HEK293 (cell line): ENCODE measurements around the gene MGST2.

Source experiments
- CTCF ChIA-PET: fragments of 350-600 bp; formaldehyde crosslinking; extraction: SDS; loops from one replicate; lab custom pipeline; 2021; ENCODE audit warnings: antibody characterized with exemption; lab: Yijun Ruan, JAX
- POLR2A ChIA-PET: fragments of 300-600 bp; formaldehyde crosslinking; extraction: SDS; loops from one replicate; lab custom pipeline; 2020; ENCODE audit warnings: antibody characterized with exemption, inconsistent platforms; lab: Yijun Ruan, JAX
- H3K27ac ChIP-seq: fragments of 200-500 bp; sonication (Bioruptor generic); 2 replicates; pipeline ENCODE4 v1.5.1; 2014; ENCODE audit warnings: low read depth, low read length, control low read depth, inconsistent platforms; ENCODE audit errors: extremely low read depth
- H3K36me3 ChIP-seq, 2 experiments: fragments of 200-500 bp in 1 of 2; sonication (Bioruptor generic) in 1 of 2; 1 replicate in 1 of 2; 2 replicates in 1 of 2; pipeline ENCODE4 v1.5.1; 2014 to 2017; ENCODE audit warnings: inconsistent platforms in 2 of 2, low read length in 2 of 2; ENCODE audit not compliant: control insufficient read depth in 2 of 2, insufficient read depth in 1 of 2
- H3K4me1 ChIP-seq: fragments of 200-500 bp; sonication (Bioruptor generic); 2 replicates; pipeline ENCODE4 v1.5.1; 2014; ENCODE audit warnings: mild to moderate bottlenecking, low read length, inconsistent platforms; ENCODE audit not compliant: control insufficient read depth, insufficient read depth
- H3K4me3 ChIP-seq: 2 replicates; pipeline ENCODE4 v1.5.1; 2011; ENCODE audit warnings: low read depth, mild to moderate bottlenecking, control low read depth, low read length, moderate library complexity
- H3K9me3 ChIP-seq: fragments of 200-500 bp; sonication (Bioruptor generic); 2 replicates; pipeline ENCODE4 v1.5.1; 2014; ENCODE audit warnings: low read depth, low read length, inconsistent platforms; ENCODE audit not compliant: control insufficient read depth, insufficient read depth
- BCL11A ChIP-seq: fragments of 450-650 bp; formaldehyde crosslinking; IDR thresholded peaks from 2 replicates; pipeline ENCODE4 v1.5.1; 2016; ENCODE audit warnings: low read depth, missing biosample characterization, missing genetic modification characterization
- GFI1B ChIP-seq: fragments of 450-650 bp; formaldehyde crosslinking; IDR thresholded peaks from 2 replicates; pipeline ENCODE4 v1.5.1; 2016; ENCODE audit warnings: missing biosample characterization, missing genetic modification characterization
- KLF7 ChIP-seq: fragments of 450-650 bp; formaldehyde crosslinking; IDR thresholded peaks from 2 replicates; pipeline ENCODE4 v1.5.1; 2016; ENCODE audit warnings: missing biosample characterization, missing genetic modification characterization, borderline replicate concordance
- PRDM1 ChIP-seq: fragments of 450-650 bp; formaldehyde crosslinking; IDR thresholded peaks from 2 replicates; pipeline ENCODE4; 2016; ENCODE audit warnings: missing biosample characterization, missing genetic modification characterization
- RBAK ChIP-seq: fragments of 450-650 bp; formaldehyde crosslinking; IDR thresholded peaks from 2 replicates; pipeline ENCODE4 v1.5.1; 2016; ENCODE audit warnings: missing biosample characterization, missing genetic modification characterization
- SCRT1 ChIP-seq: fragments of 450-650 bp; formaldehyde crosslinking; IDR thresholded peaks from 2 replicates; pipeline ENCODE4 v1.5.1; 2016; ENCODE audit warnings: missing biosample characterization, missing genetic modification characterization, borderline replicate concordance
- SP7 ChIP-seq: fragments of 450-650 bp; formaldehyde crosslinking; IDR thresholded peaks from 2 replicates; pipeline ENCODE4 v1.5.1; 2016; ENCODE audit warnings: missing biosample characterization, missing genetic modification characterization
- ZBTB20 ChIP-seq: fragments of 450-650 bp; formaldehyde crosslinking; IDR thresholded peaks from 2 replicates; pipeline ENCODE4 v1.5.1; 2016; ENCODE audit warnings: missing biosample characterization, missing genetic modification characterization
- ZFP3 ChIP-seq: fragments of 450-650 bp; formaldehyde crosslinking; IDR thresholded peaks from 2 replicates; pipeline ENCODE4 v1.5.1; 2016; ENCODE audit warnings: low read depth, missing biosample characterization, missing genetic modification characterization
- ZFP37 ChIP-seq: fragments of 450-650 bp; formaldehyde crosslinking; IDR thresholded peaks from 2 replicates; pipeline ENCODE4 v1.5.1; 2016; ENCODE audit warnings: missing biosample characterization, missing genetic modification characterization
- ZNF121 ChIP-seq: fragments of 450-650 bp; formaldehyde crosslinking; IDR thresholded peaks from 2 replicates; pipeline ENCODE4 v1.5.1; 2016; ENCODE audit warnings: missing biosample characterization, missing genetic modification characterization
- ZNF140 ChIP-seq: fragments of 450-650 bp; formaldehyde crosslinking; IDR thresholded peaks from 2 replicates; pipeline ENCODE4 v1.5.1; 2016; ENCODE audit warnings: missing biosample characterization, missing genetic modification characterization
- ZNF157 ChIP-seq: fragments of 450-650 bp; formaldehyde crosslinking; IDR thresholded peaks from 2 replicates; pipeline ENCODE4 v1.5.1; 2016; ENCODE audit warnings: missing biosample characterization, missing genetic modification characterization
- ZNF335 ChIP-seq: fragments of 450-650 bp; formaldehyde crosslinking; conservative IDR thresholded peaks from 2 replicates; pipeline ENCODE4 v1.5.1; 2016; ENCODE audit warnings: missing biosample characterization, missing genetic modification characterization
- ZNF354C ChIP-seq: fragments of 450-650 bp; formaldehyde crosslinking; IDR thresholded peaks from 2 replicates; pipeline ENCODE4 v1.5.1; 2016; ENCODE audit warnings: missing biosample characterization, missing genetic modification characterization, low read depth, borderline replicate concordance
- ZNF394 ChIP-seq: fragments of 450-650 bp; formaldehyde crosslinking; IDR thresholded peaks from 2 replicates; pipeline ENCODE4 v1.5.1; 2016; ENCODE audit warnings: missing biosample characterization, missing genetic modification characterization, mild to moderate bottlenecking, moderate library complexity, borderline replicate concordance
- ZNF416 ChIP-seq: fragments of 450-650 bp; formaldehyde crosslinking; IDR thresholded peaks from 2 replicates; pipeline ENCODE4 v1.5.1; 2016; ENCODE audit warnings: missing biosample characterization, missing genetic modification characterization
- ZNF48 ChIP-seq: fragments of 450-650 bp; formaldehyde crosslinking; IDR thresholded peaks from 2 replicates; pipeline ENCODE4 v1.5.1; 2016; ENCODE audit warnings: missing biosample characterization, missing genetic modification characterization
- ZNF521 ChIP-seq: fragments of 450-650 bp; formaldehyde crosslinking; IDR thresholded peaks from 2 replicates; pipeline ENCODE4 v1.5.1; 2017; ENCODE audit warnings: missing biosample characterization, mild to moderate bottlenecking, missing genetic modification characterization
- ZNF596 ChIP-seq: fragments of 450-650 bp; IDR thresholded peaks from 2 replicates; pipeline ENCODE4 v1.5.0; 2018; ENCODE audit warnings: missing biosample characterization, mild to moderate bottlenecking, missing genetic modification characterization, moderate library complexity
- ZNF621 ChIP-seq: fragments of 450-650 bp; formaldehyde crosslinking; IDR thresholded peaks from 2 replicates; pipeline ENCODE4 v1.5.1; 2017; ENCODE audit warnings: missing biosample characterization, missing genetic modification characterization
- ZNF623 ChIP-seq: fragments of 450-650 bp; formaldehyde crosslinking; IDR thresholded peaks from 2 replicates; pipeline ENCODE4 v1.5.1; 2016; ENCODE audit warnings: missing biosample characterization, missing genetic modification characterization
- ZNF654 ChIP-seq: fragments of 450-650 bp; formaldehyde crosslinking; IDR thresholded peaks from 2 replicates; pipeline ENCODE4 v1.5.1; 2016; ENCODE audit warnings: low read depth, missing biosample characterization, missing genetic modification characterization
- ZNF658 ChIP-seq: fragments of 450-650 bp; formaldehyde crosslinking; IDR thresholded peaks from 2 replicates; pipeline ENCODE4; 2016; ENCODE audit warnings: missing biosample characterization, missing genetic modification characterization
- ZNF660 ChIP-seq: fragments of 450-650 bp; IDR thresholded peaks from 2 replicates; pipeline ENCODE4 v1.5.1; 2018; ENCODE audit warnings: missing biosample characterization, mild to moderate bottlenecking, missing genetic modification characterization
- ZNF677 ChIP-seq: fragments of 450-650 bp; IDR thresholded peaks from 2 replicates; pipeline ENCODE4 v1.5.0; 2018; ENCODE audit warnings: missing biosample characterization, mild to moderate bottlenecking, missing genetic modification characterization, moderate library complexity
- ZNF776 ChIP-seq: fragments of 450-650 bp; formaldehyde crosslinking; IDR thresholded peaks from 2 replicates; pipeline ENCODE4 v1.5.0; 2017; ENCODE audit warnings: missing biosample characterization, missing genetic modification characterization, borderline replicate concordance
- ZNF785 ChIP-seq: fragments of 450-650 bp; formaldehyde crosslinking; IDR thresholded peaks from 2 replicates; pipeline ENCODE4 v1.5.1; 2016; ENCODE audit warnings: missing biosample characterization, missing genetic modification characterization
- TF ChIP-seq, protein P1 (sequence below): fragments of 450-650 bp; formaldehyde crosslinking; IDR thresholded peaks from 2 replicates; pipeline ENCODE4 v1.5.1; 2016; ENCODE audit warnings: missing biosample characterization, missing genetic modification characterization
- TF ChIP-seq, protein P2 (sequence below): fragments of 450-650 bp; formaldehyde crosslinking; IDR thresholded peaks from 2 replicates; pipeline ENCODE4 v1.5.1; 2016; ENCODE audit warnings: missing biosample characterization, missing genetic modification characterization
- TF ChIP-seq, protein P3 (sequence below): fragments of 450-650 bp; formaldehyde crosslinking; IDR thresholded peaks from 2 replicates; pipeline ENCODE4 v1.5.1; 2016; ENCODE audit warnings: missing biosample characterization, missing genetic modification characterization

Gene MGST2

DNA sequence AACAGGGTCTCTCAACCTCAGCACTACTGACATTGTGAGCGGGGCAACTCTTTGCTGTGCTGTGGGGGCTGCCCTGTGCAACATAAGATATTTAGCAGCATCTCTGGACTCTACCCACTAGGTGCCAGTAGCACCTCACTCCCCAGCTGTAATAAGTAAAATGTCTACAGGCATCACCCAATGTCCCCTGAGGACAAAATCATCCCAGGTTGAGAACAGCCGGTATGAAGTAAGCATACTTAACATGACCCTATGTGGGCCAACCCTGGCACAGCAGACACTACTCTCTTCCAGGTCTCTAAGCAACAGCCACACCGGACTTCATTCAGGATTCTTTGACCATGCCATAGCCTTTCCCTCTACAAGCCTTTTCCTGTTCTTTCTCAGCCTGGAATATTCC is 10.5 kb upstream of the MGST2 start:
- H3K27ac ChIP-seq, result no peak overlapping the region
- H3K36me3 ChIP-seq, result no peaks in the 10 kb centered on the region
- no peaks in the 10 kb centered on the region for H3K9me3 ChIP-seq
- H3K4me3 ChIP-seq, result no peak overlapping the region
- ChIA-PET CTCF (interaction anchor here (0.5 to 2.0 kb wide), 8 partner anchors 48 to 982 kb away, joined by 3 to 9 read pairs (median 4); no protein-coding TSS in a partner anchor), POLR2A (no interaction called here)
- H3K4me1 ChIP-seq, result no peaks in the 10 kb centered on the region
- TF ChIP-seq ZNF354C (tag by site-specific recombination), result no peak
- TF ChIP-seq, protein P1, sequence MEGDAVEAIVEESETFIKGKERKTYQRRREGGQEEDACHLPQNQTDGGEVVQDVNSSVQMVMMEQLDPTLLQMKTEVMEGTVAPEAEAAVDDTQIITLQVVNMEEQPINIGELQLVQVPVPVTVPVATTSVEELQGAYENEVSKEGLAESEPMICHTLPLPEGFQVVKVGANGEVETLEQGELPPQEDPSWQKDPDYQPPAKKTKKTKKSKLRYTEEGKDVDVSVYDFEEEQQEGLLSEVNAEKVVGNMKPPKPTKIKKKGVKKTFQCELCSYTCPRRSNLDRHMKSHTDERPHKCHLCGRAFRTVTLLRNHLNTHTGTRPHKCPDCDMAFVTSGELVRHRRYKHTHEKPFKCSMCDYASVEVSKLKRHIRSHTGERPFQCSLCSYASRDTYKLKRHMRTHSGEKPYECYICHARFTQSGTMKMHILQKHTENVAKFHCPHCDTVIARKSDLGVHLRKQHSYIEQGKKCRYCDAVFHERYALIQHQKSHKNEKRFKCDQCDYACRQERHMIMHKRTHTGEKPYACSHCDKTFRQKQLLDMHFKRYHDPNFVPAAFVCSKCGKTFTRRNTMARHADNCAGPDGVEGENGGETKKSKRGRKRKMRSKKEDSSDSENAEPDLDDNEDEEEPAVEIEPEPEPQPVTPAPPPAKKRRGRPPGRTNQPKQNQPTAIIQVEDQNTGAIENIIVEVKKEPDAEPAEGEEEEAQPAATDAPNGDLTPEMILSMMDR (tag by site-specific recombination), result peak; percentile 27; the same call in 1 of the 2 replicates
- peak; percentile 39 for TF ChIP-seq ZNF654 (tag by site-specific recombination)

DNA sequence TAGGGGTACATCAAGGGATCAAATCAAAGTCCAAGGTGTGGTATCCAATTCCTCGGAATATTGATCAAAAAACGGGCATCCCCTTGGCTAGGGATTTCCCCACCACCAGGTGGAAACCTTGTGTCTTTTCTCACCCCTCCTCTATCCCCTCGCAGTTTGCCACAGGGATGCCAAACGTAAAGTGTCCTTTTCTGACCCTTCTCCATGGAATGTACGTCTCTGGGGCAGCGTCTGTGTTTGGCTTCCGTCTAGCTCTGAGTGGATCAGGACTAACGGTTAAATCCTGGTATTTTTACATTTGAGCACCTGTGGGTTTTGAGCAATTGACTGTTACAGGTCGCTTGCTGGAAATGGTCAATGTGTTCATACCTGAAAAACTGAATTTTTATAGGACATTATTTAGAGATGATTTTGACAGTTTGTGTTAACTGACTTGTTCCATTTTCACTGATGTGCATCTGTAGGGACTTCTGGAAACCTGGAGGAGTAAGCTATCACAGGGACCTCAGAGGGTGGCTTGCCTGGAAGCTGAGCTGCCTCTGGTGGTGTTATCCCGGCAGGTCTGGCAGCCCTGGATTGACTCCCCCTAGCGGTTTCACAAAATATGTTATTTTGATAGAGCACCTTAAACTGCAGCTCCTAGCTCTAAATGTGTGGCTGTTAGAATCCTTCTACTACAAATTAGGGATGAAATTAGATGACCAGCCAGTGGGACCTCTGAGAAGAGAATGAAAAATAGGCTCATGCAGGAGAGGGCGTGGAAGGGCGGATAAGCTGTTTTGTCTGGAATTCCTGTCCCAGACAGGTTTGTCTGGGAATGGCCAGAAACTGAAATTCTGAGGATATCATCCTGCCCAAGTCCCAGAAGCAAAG is 8.8 kb upstream of the MGST2 start:
- H3K4me1 ChIP-seq, result no peaks in the 10 kb centered on the region
- POLR2A ChIA-PET, result no interaction called here
- no peak overlapping the region for H3K27ac ChIP-seq
- CTCF ChIA-PET, result interaction anchor here (0.6 to 2.7 kb wide), 30 partner anchors 10 to 774 kb away, joined by 3 to 21 read pairs (median 4); partner anchors contain the start of gene MGST2
- no peaks in the 10 kb centered on the region for H3K9me3 ChIP-seq
- H3K4me3 ChIP-seq, result no peak overlapping the region
- H3K36me3 ChIP-seq, result no peaks in the 10 kb centered on the region
- TF ChIP-seq ZNF335 (tag by site-specific recombination), result peak; percentile 76
- TF ChIP-seq ZFP37 (tag by site-specific recombination), result no peak
- TF ChIP-seq, protein P2, sequence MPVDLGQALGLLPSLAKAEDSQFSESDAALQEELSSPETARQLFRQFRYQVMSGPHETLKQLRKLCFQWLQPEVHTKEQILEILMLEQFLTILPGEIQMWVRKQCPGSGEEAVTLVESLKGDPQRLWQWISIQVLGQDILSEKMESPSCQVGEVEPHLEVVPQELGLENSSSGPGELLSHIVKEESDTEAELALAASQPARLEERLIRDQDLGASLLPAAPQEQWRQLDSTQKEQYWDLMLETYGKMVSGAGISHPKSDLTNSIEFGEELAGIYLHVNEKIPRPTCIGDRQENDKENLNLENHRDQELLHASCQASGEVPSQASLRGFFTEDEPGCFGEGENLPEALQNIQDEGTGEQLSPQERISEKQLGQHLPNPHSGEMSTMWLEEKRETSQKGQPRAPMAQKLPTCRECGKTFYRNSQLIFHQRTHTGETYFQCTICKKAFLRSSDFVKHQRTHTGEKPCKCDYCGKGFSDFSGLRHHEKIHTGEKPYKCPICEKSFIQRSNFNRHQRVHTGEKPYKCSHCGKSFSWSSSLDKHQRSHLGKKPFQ (tag by site-specific recombination), result no peak
- TF ChIP-seq ZNF660 (tag by site-specific recombination), result peak; percentile 43; the same call in 1 of the 2 replicates
- peak; percentile 31 for TF ChIP-seq ZNF654 (tag by site-specific recombination)
- TF ChIP-seq BCL11A (tag by site-specific recombination), result no peak
- TF ChIP-seq, protein P3, sequence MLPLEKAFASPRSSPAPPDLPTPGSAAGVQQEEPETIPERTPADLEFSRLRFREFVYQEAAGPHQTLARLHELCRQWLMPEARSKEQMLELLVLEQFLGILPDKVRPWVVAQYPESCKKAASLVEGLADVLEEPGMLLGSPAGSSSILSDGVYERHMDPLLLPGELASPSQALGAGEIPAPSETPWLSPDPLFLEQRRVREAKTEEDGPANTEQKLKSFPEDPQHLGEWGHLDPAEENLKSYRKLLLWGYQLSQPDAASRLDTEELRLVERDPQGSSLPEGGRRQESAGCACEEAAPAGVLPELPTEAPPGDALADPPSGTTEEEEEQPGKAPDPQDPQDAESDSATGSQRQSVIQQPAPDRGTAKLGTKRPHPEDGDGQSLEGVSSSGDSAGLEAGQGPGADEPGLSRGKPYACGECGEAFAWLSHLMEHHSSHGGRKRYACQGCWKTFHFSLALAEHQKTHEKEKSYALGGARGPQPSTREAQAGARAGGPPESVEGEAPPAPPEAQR (tag by site-specific recombination), result no peak
- no peak for TF ChIP-seq ZNF621
- no peak for TF ChIP-seq ZNF157 (tag by site-specific recombination)
- TF ChIP-seq ZNF658 (tag by site-specific recombination), result no peak
- no peak for TF ChIP-seq KLF7 (tag by site-specific recombination)
- TF ChIP-seq ZNF521 (tag by site-specific recombination), result no peak
- TF ChIP-seq ZNF623 (tag by site-specific recombination), result no peak
- TF ChIP-seq ZNF416 (tag by site-specific recombination), result no peak
- TF ChIP-seq SP7 (tag by site-specific recombination), result no peak
- TF ChIP-seq ZNF785 (tag by site-specific recombination), result no peak
- TF ChIP-seq ZNF596 (tag by site-specific recombination), result no peak
- no peak for TF ChIP-seq PRDM1
- no peak for TF ChIP-seq ZFP3 (tag by site-specific recombination)
- TF ChIP-seq ZNF776 (tag by site-specific recombination), result no peak
- TF ChIP-seq SCRT1, result 0 out of 2 replicates have a peak, but pooled peaks have one; percentile 62
- TF ChIP-seq ZNF121 (tag by site-specific recombination), result no peak
- no peak for TF ChIP-seq ZNF48 (tag by site-specific recombination)
- TF ChIP-seq ZNF677 (tag by site-specific recombination), result no peak
- TF ChIP-seq ZBTB20, result no peak
- no peak for TF ChIP-seq GFI1B (tag by site-specific recombination)
- no peak for TF ChIP-seq ZNF140 (tag by site-specific recombination)
- TF ChIP-seq RBAK (tag by site-specific recombination), result no peak
- TF ChIP-seq ZNF394 (tag by site-specific recombination), result peak; percentile 31; the same call in 1 of the 2 replicates
